Upper lobe of right lung (tissue), 1 donor: ENCODE measurements around the gene ARMC9. TPM values are rescaled to one million over a fixed set of nuclear protein-coding genes. Genes with fewer than 3 reads are reported as not detected.
A peak's percentile ranks its signal among the peaks of the same experiment; 100 is the strongest.
"Not testable (repeated sequence)": the region's sequence is repeated elsewhere in the genome, so short reads cannot be mapped to it uniquely, and the experiment has no call there.

Experiments
- ATAC-seq: fragments of 200-7000 bp; cut with Tn5 transposase; one replicate; pipeline ENCODE4 v1.9.1; 2020; ENCODE audit warnings: mild to moderate bottlenecking, moderate library complexity
- DNase-seq: peaks from one replicate; pipeline ENCODE4 v3.0.0-alpha.2; 2020
- H3K27ac ChIP-seq: fragments of 200-600 bp; one replicate; pipeline ENCODE4 v1.8.0; 2022
- H3K27me3 ChIP-seq: fragments of 200-600 bp; one replicate; pipeline ENCODE4 v1.8.0; 2022; ENCODE audit warnings: mild to moderate bottlenecking
- H3K36me3 ChIP-seq: fragments of 200-600 bp; one replicate; pipeline ENCODE4 v1.8.0; 2022
- H3K4me1 ChIP-seq: fragments of 200-600 bp; one replicate; pipeline ENCODE4 v1.8.0; 2022
- H3K4me3 ChIP-seq: fragments of 200-600 bp; one replicate; pipeline ENCODE4 v1.8.0; 2022; ENCODE audit warnings: mild to moderate bottlenecking
- H3K9me3 ChIP-seq: fragments of 200-600 bp; one replicate; pipeline ENCODE4 v1.8.0; 2022
- intact Hi-C: fragments of 100-400 bp; cut with DNase I; formaldehyde crosslinking; loops from one replicate; pipeline ENCODE4 v1.11.0; 2022
- total RNA-seq: library from RNA; stranded (reverse); fragmentation: NEBNext Ultra II Directional; extraction: Animal tissue kit (Norgen Biotek cat#: 25700); gene quantifications from one replicate; pipeline ENCODE4 v1.2.1, GENCODE V29; 2021
- TF ChIP-seq, protein P1 (sequence below): fragments of 200-600 bp; IDR thresholded peaks from one replicate; pipeline ENCODE4 v1.8.0; 2022; ENCODE audit warnings: antibody characterized with exemption
- donor health status: DM: no; HTN: yes; CAD: no; lungs with severe emphysema.

The ARMC9 gene
- total RNA-seq, 1 donor from 2014 or later = 37.1 TPM

DNA sequence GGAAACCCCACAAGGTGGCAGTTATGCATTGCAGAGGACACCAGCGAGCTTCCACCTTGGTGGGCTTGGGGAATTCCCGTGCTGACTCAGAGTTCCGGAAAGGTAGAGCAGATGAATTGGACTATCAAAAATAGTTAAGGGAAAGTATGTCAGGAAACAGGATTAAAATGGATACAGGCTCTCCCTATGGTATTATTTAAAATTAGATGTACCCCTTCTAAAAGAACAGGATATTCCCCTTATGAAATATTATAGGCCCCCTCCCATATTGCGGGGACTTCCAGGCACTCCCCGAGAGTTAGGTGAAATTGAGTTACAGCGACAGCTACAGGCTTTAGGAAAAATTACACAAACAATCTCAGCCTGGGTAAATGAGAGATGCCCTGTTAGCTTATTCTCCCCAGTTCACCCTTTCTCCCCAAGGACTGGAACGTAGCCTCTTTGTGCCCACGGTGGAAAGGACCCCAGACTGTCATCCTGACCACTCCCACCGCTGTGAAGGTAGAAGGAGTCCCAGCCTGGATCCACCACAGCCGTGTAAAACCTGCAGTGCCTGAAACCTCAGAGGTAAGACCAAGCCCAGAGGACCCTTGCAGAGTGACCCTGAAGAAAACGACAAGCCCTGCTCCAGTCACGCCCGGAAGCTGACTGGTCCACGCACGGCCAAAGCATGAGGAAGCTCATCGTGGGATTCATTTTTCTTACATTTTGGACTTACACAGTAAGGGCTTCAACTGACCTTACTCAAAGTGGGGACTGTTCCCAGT lies 207.4 kb downstream of the ARMC9 start:
- DNase-seq, H3K9me3 ChIP-seq, H3K4me1 ChIP-seq, intact Hi-C loops, ATAC-seq, H3K27ac ChIP-seq, H3K36me3 ChIP-seq, H3K27me3 ChIP-seq, H3K4me3 ChIP-seq: not testable (repeated sequence)
- TF ChIP-seq, protein P1, sequence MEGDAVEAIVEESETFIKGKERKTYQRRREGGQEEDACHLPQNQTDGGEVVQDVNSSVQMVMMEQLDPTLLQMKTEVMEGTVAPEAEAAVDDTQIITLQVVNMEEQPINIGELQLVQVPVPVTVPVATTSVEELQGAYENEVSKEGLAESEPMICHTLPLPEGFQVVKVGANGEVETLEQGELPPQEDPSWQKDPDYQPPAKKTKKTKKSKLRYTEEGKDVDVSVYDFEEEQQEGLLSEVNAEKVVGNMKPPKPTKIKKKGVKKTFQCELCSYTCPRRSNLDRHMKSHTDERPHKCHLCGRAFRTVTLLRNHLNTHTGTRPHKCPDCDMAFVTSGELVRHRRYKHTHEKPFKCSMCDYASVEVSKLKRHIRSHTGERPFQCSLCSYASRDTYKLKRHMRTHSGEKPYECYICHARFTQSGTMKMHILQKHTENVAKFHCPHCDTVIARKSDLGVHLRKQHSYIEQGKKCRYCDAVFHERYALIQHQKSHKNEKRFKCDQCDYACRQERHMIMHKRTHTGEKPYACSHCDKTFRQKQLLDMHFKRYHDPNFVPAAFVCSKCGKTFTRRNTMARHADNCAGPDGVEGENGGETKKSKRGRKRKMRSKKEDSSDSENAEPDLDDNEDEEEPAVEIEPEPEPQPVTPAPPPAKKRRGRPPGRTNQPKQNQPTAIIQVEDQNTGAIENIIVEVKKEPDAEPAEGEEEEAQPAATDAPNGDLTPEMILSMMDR = peak; percentile 59

DNA sequence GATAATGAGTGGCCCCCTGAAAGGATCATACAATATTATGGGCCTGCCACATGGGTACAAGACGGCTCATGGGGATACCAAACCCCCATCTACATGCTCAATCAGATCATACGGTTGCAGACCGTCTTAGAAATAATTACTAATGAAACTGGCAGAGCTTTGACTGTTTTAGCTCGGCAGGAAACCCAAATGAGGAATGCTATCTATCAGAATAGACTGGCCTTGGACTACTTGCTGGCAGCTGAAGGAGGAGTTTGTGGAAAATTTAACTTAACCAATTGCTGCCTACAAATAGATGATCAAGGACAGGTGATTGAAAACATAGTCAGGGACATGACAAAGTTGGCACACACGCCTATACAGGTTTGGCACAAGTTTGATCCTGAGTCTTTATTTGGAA lies 209.3 kb downstream of the ARMC9 start:
- H3K4me3 ChIP-seq, DNase-seq, H3K36me3 ChIP-seq, intact Hi-C loops, ATAC-seq, H3K27ac ChIP-seq, H3K27me3 ChIP-seq, H3K4me1 ChIP-seq, H3K9me3 ChIP-seq: not testable (repeated sequence)

DNA sequence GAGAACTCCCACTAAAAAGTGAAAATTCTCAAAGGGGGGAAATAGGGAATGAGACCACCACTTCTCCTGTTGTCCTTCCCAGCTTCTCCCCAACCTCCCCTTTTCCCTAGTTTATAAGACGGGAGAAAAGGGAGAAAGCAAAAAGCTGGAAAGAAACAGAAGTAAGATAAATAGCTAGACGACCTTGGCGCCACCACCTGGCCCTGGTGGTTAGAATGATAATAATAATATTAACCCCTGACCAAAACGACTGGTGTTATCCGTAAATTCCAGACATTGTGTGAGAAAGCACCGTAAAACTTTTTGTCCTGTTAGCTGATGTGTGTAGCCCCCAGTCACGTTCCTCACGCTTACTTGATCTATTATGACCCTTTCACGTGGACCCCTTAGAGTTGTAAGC lies 209.9 kb downstream of the ARMC9 start:
- H3K4me1 ChIP-seq, ATAC-seq, H3K27ac ChIP-seq, H3K4me3 ChIP-seq, H3K36me3 ChIP-seq, DNase-seq, H3K27me3 ChIP-seq, intact Hi-C loops, H3K9me3 ChIP-seq: not testable (repeated sequence)

DNA sequence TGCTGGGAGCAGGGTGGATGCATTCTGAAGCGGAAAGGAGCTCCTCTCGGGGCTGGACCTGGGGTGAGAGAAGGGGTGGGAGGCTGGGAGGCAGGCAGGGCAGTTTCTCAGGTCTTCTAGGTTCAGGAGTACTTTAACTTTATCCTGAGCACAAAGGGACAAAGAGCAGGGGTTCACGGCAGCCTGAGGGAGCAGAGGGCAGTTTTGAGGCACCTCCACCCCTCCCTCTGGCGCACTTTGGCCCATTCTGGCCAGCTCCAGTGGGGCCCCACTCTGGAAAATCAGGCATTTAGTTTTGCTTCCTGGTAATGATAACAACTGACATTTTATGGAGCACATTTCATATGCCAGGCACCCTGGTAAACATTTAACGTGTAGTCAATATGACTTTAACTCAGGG lies 211.3 kb downstream of the ARMC9 start:
- no peaks in the 10 kb centered on the region for H3K36me3 ChIP-seq
- TF ChIP-seq, protein P1 = no peak
- intact Hi-C loops = loop anchor here (5.0 kb wide), 1 partner anchor 182 kb away; no protein-coding TSS in a partner anchor
- no peak for DNase-seq
- no peaks in the 10 kb centered on the region for H3K9me3 ChIP-seq
- no peak overlapping the region for H3K4me3 ChIP-seq
- ATAC-seq = no peak
- H3K27me3 ChIP-seq = no peaks in the 10 kb centered on the region
- no peak overlapping the region for H3K27ac ChIP-seq
- peaks cover 4% of the 10 kb centered on the region for H3K4me1 ChIP-seq

DNA sequence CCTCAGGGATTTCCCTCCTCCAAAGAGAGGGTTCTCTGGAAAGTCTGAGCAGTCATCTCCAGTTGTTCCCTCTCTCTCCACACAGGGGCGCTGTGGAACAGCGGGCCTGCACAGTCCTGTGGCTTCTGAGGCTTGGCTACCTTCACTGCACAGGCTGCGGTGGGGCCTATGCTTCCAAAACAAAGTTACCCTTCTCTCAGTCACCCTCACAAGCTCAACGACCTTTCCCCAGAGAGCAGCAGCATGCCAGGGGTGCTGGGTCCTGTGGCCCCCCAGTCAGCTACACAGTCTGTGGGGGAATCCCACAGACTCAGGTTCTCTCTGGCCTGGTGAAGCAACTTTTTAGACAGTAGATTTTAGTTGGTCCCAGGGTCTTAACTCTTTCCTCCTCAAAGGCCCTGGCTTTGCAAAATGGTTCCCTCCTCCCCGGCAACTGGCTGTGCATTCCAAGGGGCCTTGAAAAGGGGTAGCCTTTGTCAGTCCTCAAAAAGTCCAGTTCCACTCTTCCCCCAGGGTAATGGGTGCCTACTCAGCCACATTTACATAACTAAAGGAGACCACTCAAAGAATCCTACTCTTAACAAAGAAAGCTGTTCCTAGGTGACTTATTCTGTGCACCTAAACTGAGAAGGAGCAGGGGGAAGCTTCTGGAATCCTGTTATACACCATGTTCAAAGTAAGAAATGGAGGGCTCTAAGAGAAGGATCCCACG lies 212.0 kb downstream of the ARMC9 start:
- H3K27ac ChIP-seq = no peak overlapping the region
- no peaks in the 10 kb centered on the region for H3K9me3 ChIP-seq
- DNase-seq = no peak
- peaks cover 4% of the 10 kb centered on the region for H3K4me1 ChIP-seq
- TF ChIP-seq, protein P1 = peak; percentile 25
- H3K4me3 ChIP-seq = no peak overlapping the region
- no peaks in the 10 kb centered on the region for H3K36me3 ChIP-seq
- H3K27me3 ChIP-seq = no peaks in the 10 kb centered on the region
- intact Hi-C loops = loop anchor here (5.0 kb wide), 1 partner anchor 183 kb away; no protein-coding TSS in a partner anchor
- no peak for ATAC-seq

DNA sequence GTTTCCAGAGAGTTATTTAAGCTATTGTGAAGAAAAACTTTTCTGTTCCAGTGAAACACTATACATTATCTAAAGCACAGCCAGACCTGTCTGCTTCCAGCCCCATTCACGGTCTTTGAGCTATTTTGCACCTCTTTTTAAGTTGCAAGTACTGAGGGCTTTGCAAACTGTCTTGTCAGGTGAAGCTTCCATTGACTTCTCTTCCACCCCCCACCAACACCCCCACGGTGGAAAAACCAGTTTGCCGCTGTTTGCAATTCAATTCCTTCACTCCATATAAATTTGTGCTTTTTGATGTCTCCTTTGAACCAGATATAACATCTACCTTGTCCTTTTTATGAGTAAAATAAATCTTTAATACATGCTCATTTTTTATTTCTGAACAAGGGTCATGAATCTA lies 212.8 kb downstream of the ARMC9 start:
- intact Hi-C loops = loop anchor here (5.0 kb wide), 1 partner anchor 184 kb away; no protein-coding TSS in a partner anchor
- no peak for ATAC-seq

More for the DNA sequence above, 212.8 kb downstream of the ARMC9 start:
- TF ChIP-seq, protein P1 = no peak
- DNase-seq = no peak
- Histone ChIP-seq H3K9me3 (no peaks in the 10 kb centered on the region), H3K27ac (no peak overlapping the region), H3K36me3 (no peaks in the 10 kb centered on the region), H3K4me3 (no peak overlapping the region), H3K4me1 (peaks cover 4% of the 10 kb centered on the region), H3K27me3 (no peaks in the 10 kb centered on the region)
